ENCODE results near the gene KRT78. TPM values are rescaled to one million over a fixed set of nuclear protein-coding genes. Genes with fewer than 3 reads are reported as not detected.

KRT78 gene
- total RNA-seq, 1 donor from 2014 or later, result not detected

DNA sequence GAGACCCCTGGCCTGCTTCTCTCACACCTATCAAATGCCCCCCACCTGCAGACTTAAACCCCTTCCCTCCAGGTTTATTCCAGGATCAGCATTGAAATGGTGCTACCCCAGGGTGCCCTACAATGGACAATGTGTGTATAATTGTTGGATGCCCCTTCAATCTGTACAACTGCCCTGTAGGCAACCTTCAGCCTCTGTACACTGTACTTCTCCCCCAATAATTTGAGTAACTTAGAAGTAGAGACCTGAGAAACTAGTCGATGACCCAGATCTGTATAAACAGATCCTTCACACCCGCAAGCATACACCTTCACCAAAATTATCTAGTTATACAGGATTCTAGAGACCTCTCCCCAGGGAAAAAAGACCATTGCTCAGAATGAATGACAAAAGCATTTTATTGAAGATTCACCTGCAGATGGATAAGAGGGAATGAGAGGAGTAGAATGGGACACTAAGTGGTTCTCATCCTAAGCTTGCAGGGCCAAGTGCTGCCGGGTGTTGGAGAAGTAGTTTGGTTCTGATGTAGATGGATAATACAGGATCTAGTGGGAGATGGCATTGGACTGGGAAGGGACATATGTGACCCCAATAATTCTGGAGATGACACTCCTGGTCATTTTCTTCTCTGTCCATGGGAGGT is 42.5 kb downstream of the KRT78 start:
- no peak overlapping the region for H3K4me3 Mint-ChIP-seq
- no peaks in the 10 kb centered on the region for H3K36me3 Mint-ChIP-seq (ENCODE audit: low read depth)
- intact Hi-C loops (cut with micrococcal nuclease), result no loop called here
- ATAC-seq (ENCODE audit: low read depth) (no peak), DNase-seq (no peak)
- no peak overlapping the region for H3K27ac Mint-ChIP-seq
- TF ChIP-seq, protein P1, sequence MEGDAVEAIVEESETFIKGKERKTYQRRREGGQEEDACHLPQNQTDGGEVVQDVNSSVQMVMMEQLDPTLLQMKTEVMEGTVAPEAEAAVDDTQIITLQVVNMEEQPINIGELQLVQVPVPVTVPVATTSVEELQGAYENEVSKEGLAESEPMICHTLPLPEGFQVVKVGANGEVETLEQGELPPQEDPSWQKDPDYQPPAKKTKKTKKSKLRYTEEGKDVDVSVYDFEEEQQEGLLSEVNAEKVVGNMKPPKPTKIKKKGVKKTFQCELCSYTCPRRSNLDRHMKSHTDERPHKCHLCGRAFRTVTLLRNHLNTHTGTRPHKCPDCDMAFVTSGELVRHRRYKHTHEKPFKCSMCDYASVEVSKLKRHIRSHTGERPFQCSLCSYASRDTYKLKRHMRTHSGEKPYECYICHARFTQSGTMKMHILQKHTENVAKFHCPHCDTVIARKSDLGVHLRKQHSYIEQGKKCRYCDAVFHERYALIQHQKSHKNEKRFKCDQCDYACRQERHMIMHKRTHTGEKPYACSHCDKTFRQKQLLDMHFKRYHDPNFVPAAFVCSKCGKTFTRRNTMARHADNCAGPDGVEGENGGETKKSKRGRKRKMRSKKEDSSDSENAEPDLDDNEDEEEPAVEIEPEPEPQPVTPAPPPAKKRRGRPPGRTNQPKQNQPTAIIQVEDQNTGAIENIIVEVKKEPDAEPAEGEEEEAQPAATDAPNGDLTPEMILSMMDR (IDR thresholded peaks at IDR 0.05), result no peak
- CTCF ChIA-PET, result no interaction called here
- POLR2A ChIA-PET, result no interaction called here
- no peaks in the 10 kb centered on the region for H3K9me3 Mint-ChIP-seq
- H3K4me1 Mint-ChIP-seq, result no peaks in the 10 kb centered on the region
- H3K27me3 Mint-ChIP-seq, result peaks cover 2% of the 10 kb centered on the region

DNA sequence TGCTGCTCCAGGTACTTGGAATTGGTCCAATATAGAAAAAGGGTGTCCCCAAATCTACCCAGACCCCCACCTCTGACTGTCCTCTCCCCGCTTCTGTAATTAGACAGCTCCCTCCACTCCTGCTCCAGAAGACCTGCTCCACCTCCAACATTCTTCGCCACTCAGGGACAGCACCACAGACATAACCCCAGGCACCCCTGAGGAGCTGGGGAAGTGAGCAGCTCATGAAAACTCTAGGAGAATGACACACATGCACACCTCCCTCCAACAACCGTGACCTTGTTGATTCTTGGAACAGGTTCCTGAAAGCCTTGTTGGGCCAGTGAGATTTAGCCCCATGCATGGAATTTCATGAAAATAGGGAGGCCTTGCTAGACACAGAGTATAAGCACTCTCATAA is 43.1 kb downstream of the KRT78 start:
- intact Hi-C loops (cut with micrococcal nuclease), result no loop called here
- H3K36me3 Mint-ChIP-seq (ENCODE audit: low read depth), result no peaks in the 10 kb centered on the region
- POLR2A ChIA-PET, result no interaction called here

DNA sequence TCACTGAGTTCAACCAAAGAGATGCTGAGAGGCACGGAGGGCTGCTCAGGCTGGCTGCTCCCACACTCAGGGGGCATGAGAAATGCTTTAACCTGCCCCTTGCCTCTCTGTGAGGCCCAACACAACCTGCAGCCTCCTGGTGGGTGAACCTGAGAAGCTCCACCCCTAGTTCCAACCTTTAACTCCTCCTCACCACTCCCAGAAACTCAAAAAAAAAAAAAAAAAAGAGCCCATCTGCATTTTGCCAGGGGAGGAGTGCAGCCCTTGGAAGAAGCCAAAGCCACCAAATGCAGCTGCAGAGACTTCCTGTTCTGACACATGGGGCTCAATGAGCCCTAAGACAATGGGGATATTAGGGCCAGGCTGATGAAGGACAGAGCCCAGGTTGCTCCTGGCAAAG is 43.8 kb downstream of the KRT78 start:
- no peak overlapping the region for H3K27ac Mint-ChIP-seq
- H3K4me1 Mint-ChIP-seq, result no peaks in the 10 kb centered on the region
- intact Hi-C loops (cut with micrococcal nuclease), result no loop called here
- POLR2A ChIA-PET, result no interaction called here
- DNase-seq (no peak), ATAC-seq (ENCODE audit: low read depth) (no peak)
- CTCF ChIA-PET, result no interaction called here
- no peaks in the 10 kb centered on the region for H3K36me3 Mint-ChIP-seq (ENCODE audit: low read depth)
- H3K4me3 Mint-ChIP-seq, result no peak overlapping the region
- no peaks in the 10 kb centered on the region for H3K27me3 Mint-ChIP-seq
- TF ChIP-seq, protein P1 (IDR thresholded peaks at IDR 0.05), result no peak
- no peaks in the 10 kb centered on the region for H3K9me3 Mint-ChIP-seq

More for the DNA sequence above, 43.1 kb downstream of the KRT78 start:
- CTCF ChIA-PET, result no interaction called here
- H3K27ac Mint-ChIP-seq, result no peak overlapping the region
- H3K27me3 Mint-ChIP-seq, result peaks cover 2% of the 10 kb centered on the region
- no peaks in the 10 kb centered on the region for H3K4me1 Mint-ChIP-seq
- no peak overlapping the region for H3K4me3 Mint-ChIP-seq
- H3K9me3 Mint-ChIP-seq, result no peaks in the 10 kb centered on the region
- ATAC-seq (ENCODE audit: low read depth) (no peak), DNase-seq (no peak)
- TF ChIP-seq, protein P1 (IDR thresholded peaks at IDR 0.05), result no peak

DNA sequence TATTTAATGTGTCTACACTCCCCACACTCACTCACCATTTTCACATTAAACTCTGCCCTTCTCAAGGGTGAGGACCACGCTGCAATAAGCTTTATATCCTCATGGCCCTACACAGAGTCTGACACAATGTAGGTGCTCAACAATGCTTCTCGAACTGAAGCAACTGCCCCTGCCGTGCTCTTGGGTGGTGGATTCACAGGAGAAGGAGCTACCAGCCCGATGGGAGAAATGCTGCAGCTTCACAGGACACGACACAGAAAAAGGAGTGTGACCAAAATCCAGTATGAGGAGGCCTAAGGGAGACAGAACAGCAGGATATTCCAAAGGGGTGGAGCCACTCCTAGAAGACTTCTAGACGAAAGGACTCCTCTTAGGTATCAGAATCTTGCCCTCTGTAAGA is 46.4 kb downstream of the KRT78 start:
- ChIA-PET POLR2A (no interaction called here), CTCF (no interaction called here)
- Mint-ChIP-seq H3K27ac (no peak overlapping the region), H3K4me1 (no peaks in the 10 kb centered on the region), H3K36me3 (ENCODE audit: low read depth) (no peaks in the 10 kb centered on the region), H3K9me3 (no peaks in the 10 kb centered on the region), H3K4me3 (no peak overlapping the region), H3K27me3 (peaks cover 4% of the 10 kb centered on the region)
- TF ChIP-seq, protein P1 (IDR thresholded peaks at IDR 0.05), result no peak
- DNase-seq (no peak), ATAC-seq (ENCODE audit: low read depth) (no peak)
- intact Hi-C loops (cut with micrococcal nuclease), result no loop called here

DNA sequence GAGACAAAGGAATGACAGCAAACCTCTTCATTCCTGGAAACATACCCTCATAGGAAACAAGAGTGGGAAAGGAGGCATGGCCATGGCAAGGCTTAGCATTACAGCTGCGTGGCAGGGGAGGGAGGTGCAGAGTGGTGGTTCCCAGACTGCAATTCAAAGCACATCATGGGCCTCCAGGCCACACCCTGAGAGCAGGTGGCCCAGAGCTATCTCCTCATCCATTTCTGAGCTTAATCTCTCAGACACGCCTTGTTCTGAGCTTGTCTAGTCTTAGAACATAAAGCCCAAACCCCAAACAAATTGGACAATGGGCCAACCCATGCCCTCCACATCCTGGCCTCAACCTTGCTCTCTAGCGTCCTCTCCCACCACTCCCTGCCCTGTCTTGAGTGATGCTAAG is 47.0 kb downstream of the KRT78 start:
- Mint-ChIP-seq H3K4me1 (no peaks in the 10 kb centered on the region), H3K27me3 (peaks cover 4% of the 10 kb centered on the region), H3K27ac (no peak overlapping the region), H3K36me3 (ENCODE audit: low read depth) (no peaks in the 10 kb centered on the region), H3K9me3 (no peaks in the 10 kb centered on the region), H3K4me3 (no peak overlapping the region)
- ATAC-seq (ENCODE audit: low read depth), result no peak
- CTCF ChIA-PET, result no interaction called here
- POLR2A ChIA-PET, result no interaction called here
- no peak for DNase-seq
- TF ChIP-seq, protein P1 (IDR thresholded peaks at IDR 0.05), result no peak
- intact Hi-C loops (cut with micrococcal nuclease), result no loop called here

Data from activated B cell treated with CpG ODN at 0.5 μM for 24 hours (primary cell).